ENCODE results near the gene LRPPRC.

Gene LRPPRC

GRCh38 chr2:43906448-43907109 lies 89.2 kb downstream of the LRPPRC start:
- no peak for DNase-seq

- DNase-seq = no peak
Measured at GRCh38 chr2:43905871-43906270, 89.9 kb downstream of the LRPPRC start.

GRCh38 chr2:43905371-43905803 lies 90.4 kb downstream of the LRPPRC start:
- DNase-seq = no peak

- no peak for DNase-seq
Measured at GRCh38 chr2:43899589-43899988, 96.2 kb downstream of the LRPPRC start.

GRCh38 chr2:43898838-43899346 lies 96.9 kb downstream of the LRPPRC start:
- DNase-seq = no peak

GRCh38 chr2:43898134-43898837 lies 97.5 kb downstream of the LRPPRC start:
- no peak for DNase-seq

- DNase-seq = no peak
Measured at GRCh38 chr2:43897492-43897891, 98.3 kb downstream of the LRPPRC start.

- no peak for DNase-seq
Measured at GRCh38 chr2:43896906-43897305, 98.9 kb downstream of the LRPPRC start.

GRCh38 chr2:43894743-43895142 lies 101.0 kb downstream of the LRPPRC start:
- DNase-seq = no peak

- DNase-seq = no peak
Measured at GRCh38 chr2:43890855-43891254, 104.9 kb downstream of the LRPPRC start.

- DNase-seq = no peak
Measured at GRCh38 chr2:43889416-43889815, 106.4 kb downstream of the LRPPRC start.

GRCh38 chr2:43887176-43887575 lies 108.6 kb downstream of the LRPPRC start:
- no peak for DNase-seq

- no peak for DNase-seq
Measured at GRCh38 chr2:43885132-43885632, 110.6 kb downstream of the LRPPRC start.

- DNase-seq = no peak
Measured at GRCh38 chr2:43884689-43885088, 111.1 kb downstream of the LRPPRC start.

- no peak for DNase-seq
Measured at GRCh38 chr2:43882312-43882711, 113.5 kb downstream of the LRPPRC start.

- DNase-seq = no peak
Measured at GRCh38 chr2:43880952-43881351, 114.8 kb downstream of the LRPPRC start.

GRCh38 chr2:43880471-43880870 lies 115.3 kb downstream of the LRPPRC start:
- no peak for DNase-seq

GRCh38 chr2:43879261-43879660 lies 116.5 kb downstream of the LRPPRC start:
- DNase-seq = no peak

GRCh38 chr2:43877782-43878464 lies 117.9 kb downstream of the LRPPRC start:
- DNase-seq = peak; percentile 36 to 54

- DNase-seq = no peak
Measured at GRCh38 chr2:43874776-43875451, 120.9 kb downstream of the LRPPRC start.

GRCh38 chr2:43872151-43872550 lies 123.6 kb downstream of the LRPPRC start:
- DNase-seq = no peak

- DNase-seq = no peak
Measured at GRCh38 chr2:43855292-43855691, 140.5 kb downstream of the LRPPRC start.

- no peak for DNase-seq
Measured at GRCh38 chr2:43854671-43855070, 141.1 kb downstream of the LRPPRC start.
